Activated CD4-positive, CD25-positive, alpha-beta regulatory T cell treated with anti-CD3 and anti-CD28 coated beads, Interleukin-2, amount 50 U/mL, for 72 hours (primary cell): Measurements from ENCODE around the gene VAMP4.
"Not testable (repeated sequence)": the region's sequence is repeated elsewhere in the genome, so short reads cannot be mapped to it uniquely, and the experiment has no call there.

Source experiments
- DNase-seq: peaks from one replicate; pipeline ENCODE4 v3.0.0; 2021

VAMP4 gene

GRCh38 chr1:171683870-171684269, 58.0 kb downstream of the VAMP4 start:
- no peak for DNase-seq

- DNase-seq: no peak
Measured at GRCh38 chr1:171680339-171680738, 61.5 kb downstream of the VAMP4 start.

- no peak for DNase-seq
Measured at GRCh38 chr1:171676823-171677222, 65.0 kb downstream of the VAMP4 start.

- DNase-seq: no peak
Measured at GRCh38 chr1:171674431-171675405, 67.1 kb downstream of the VAMP4 start.

GRCh38 chr1:171670739-171671138, 71.1 kb downstream of the VAMP4 start:
- DNase-seq: no peak

- DNase-seq: no peak
Measured at GRCh38 chr1:171668372-171668771, 73.5 kb downstream of the VAMP4 start.

- no peak for DNase-seq
Measured at GRCh38 chr1:171666114-171666769, 75.6 kb downstream of the VAMP4 start.

- DNase-seq: no peak
Measured at GRCh38 chr1:171664976-171665375, 76.9 kb downstream of the VAMP4 start.

GRCh38 chr1:171663854-171664575, 77.8 kb downstream of the VAMP4 start:
- no peak for DNase-seq

- DNase-seq: no peak
Measured at GRCh38 chr1:171663036-171663853, 78.6 kb downstream of the VAMP4 start.

- no peak for DNase-seq
Measured at GRCh38 chr1:171661076-171661650, 80.7 kb downstream of the VAMP4 start.

GRCh38 chr1:171656206-171656605, 85.7 kb downstream of the VAMP4 start:
- not testable (repeated sequence) for DNase-seq

- DNase-seq: no peak
Measured at GRCh38 chr1:171655746-171656116, 86.1 kb downstream of the VAMP4 start.

- peak; percentile 81 for DNase-seq
Measured at GRCh38 chr1:171654942-171655745, 86.7 kb downstream of the VAMP4 start.

GRCh38 chr1:171654201-171654941, 87.5 kb downstream of the VAMP4 start:
- no peak for DNase-seq

- no peak for DNase-seq
Measured at GRCh38 chr1:171653796-171654195, 88.1 kb downstream of the VAMP4 start.

- DNase-seq: no peak
Measured at GRCh38 chr1:171652234-171652822, 89.5 kb downstream of the VAMP4 start, which contains the start of gene MYOC. MYOC (minus strand) TSS chr1:171652688; CDS start chr1:171652611, 77 bp downstream.
